Endothelial cell of umbilical vein (primary cell): ENCODE data around the gene SERPINI1.

Experiments used
- CTCF ChIP-seq, 2 donors: IDR thresholded peaks; 1 replicate in 1 of 2; 2 replicates in 1 of 2; pipeline ENCODE4 v1.5.1; 2011; ENCODE audit warnings: low read length in 2 of 2, mild to moderate bottlenecking in 2 of 2, moderate library complexity in 2 of 2, control low read depth in 1 of 2, inconsistent platforms in 1 of 2, low read depth in 1 of 2; ENCODE audit not compliant: insufficient read depth in 1 of 2; ENCODE audit errors: extremely low read depth in 1 of 2
- EZH2 ChIP-seq: IDR thresholded peaks from 2 replicates; pipeline ENCODE4 v1.6.1; 2012; ENCODE audit warnings: borderline replicate concordance, low read depth, mild to moderate bottlenecking, moderate library complexity, low read length, inconsistent platforms; ENCODE audit not compliant: severe bottlenecking
- POLR2A ChIP-seq: IDR thresholded peaks from 2 replicates; pipeline ENCODE4 v1.6.1; 2012; ENCODE audit warnings: low read depth, mild to moderate bottlenecking, control low read depth, low read length
- POLR2AphosphoS5 ChIP-seq: IDR thresholded peaks from 2 replicates; pipeline ENCODE4 v1.6.1; 2012; ENCODE audit warnings: low read depth, mild to moderate bottlenecking, control low read depth, low read length, moderate library complexity; ENCODE audit not compliant: insufficient read depth

DNA sequence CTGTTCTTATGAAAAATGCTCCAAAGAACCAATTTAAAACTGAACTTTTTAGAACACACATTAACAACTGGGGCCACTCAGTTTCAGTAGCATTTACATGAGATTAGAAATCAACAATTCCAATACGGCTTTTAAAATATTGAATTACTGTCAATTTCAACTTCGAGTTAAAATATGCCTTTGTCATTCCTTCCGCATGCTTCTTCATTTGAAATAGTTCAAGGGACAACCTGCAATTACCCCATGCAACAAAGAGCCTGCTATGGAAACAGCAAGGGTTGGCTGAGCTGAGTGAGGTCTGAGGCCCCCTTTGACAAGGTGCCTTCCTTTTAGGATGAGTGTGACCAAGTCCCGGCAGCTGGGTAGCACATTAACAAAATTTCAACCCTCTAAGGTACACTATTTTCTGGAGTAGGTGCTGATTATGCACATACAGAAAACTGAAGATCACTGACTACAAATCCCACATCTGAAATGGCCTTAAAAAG, 12.5 kb upstream of the SERPINI1 start:
- TF ChIP-seq POLR2A (no peak), POLR2AphosphoS5 (no peak), EZH2 (no peak), CTCF (IDR thresholded peaks at IDR 0.05; ENCODE audit: extremely low read depth in 1 of 2, insufficient read depth in 1 of 2, low read depth in 1 of 2, low read length in 2 of 2) (no peak)
